B cell (primary cell): Measurements from ENCODE around the gene NTSR2. TPM values are rescaled to one million over a fixed set of nuclear protein-coding genes. Genes with fewer than 3 reads are reported as not detected.

Experiments used
- ATAC-seq: fragments of 200-7000 bp; cut with Tn5 transposase; one replicate; pipeline ENCODE4 v1.10.0; 2021; ENCODE audit warnings: low read depth, mild to moderate bottlenecking, moderate number of reproducible peaks, moderate library complexity
- CTCF ChIA-PET: fragments of 350-600 bp; sonication (Branson Sonifier 250); formaldehyde crosslinking; loops from one replicate; lab custom pipeline; 2021; ENCODE audit warnings: antibody characterized with exemption, inconsistent platforms; lab: Charles Lee
- POLR2A ChIA-PET: fragments of 350-600 bp; sonication (Branson Sonifier 250); formaldehyde crosslinking; loops from one replicate; lab custom pipeline; 2021; ENCODE audit warnings: antibody characterized with exemption; lab: Charles Lee
- DNase-seq: peaks from one replicate; pipeline ENCODE4 v3.0.0; 2013
- H2AFZ ChIP-seq: 2 replicates; pipeline ENCODE4 v1.6.1; 2012; ENCODE audit warnings: mild to moderate bottlenecking, low read depth, low read length; ENCODE audit not compliant: insufficient read depth, poor library complexity, severe bottlenecking
- H3K27ac ChIP-seq, 2 donors: 1 replicate in 1 of 2; 2 replicates in 1 of 2; pipeline ENCODE4 v1.5.1; 2012 to 2013; ENCODE audit warnings: low read length in 2 of 2, mild to moderate bottlenecking in 2 of 2, moderate library complexity in 1 of 2
- H3K27me3 ChIP-seq, 4 experiments: fragments of 200-600 bp in 1 of 4; sonication (generic) in 1 of 4; replicated peaks in 1 of 4; 1 replicate in 2 of 4; 2 replicates in 2 of 4; pipeline versions ENCODE4 v1.6.1 to v1.7.0; 2013 to 2016; ENCODE audit warnings: low read length in 3 of 4, mild to moderate bottlenecking in 2 of 4, mixed read lengths in 1 of 4, moderate library complexity in 1 of 4; ENCODE audit not compliant: insufficient read depth in 4 of 4, control insufficient read depth in 3 of 4; ENCODE audit errors: control extremely low read depth in 1 of 4
- H3K36me3 ChIP-seq, 2 experiments: replicated peaks in 1 of 2; 1 replicate in 1 of 2; 2 replicates in 1 of 2; pipeline versions ENCODE4 v1.6.1 to v1.7.1; 2013; ENCODE audit warnings: low read length in 1 of 2; ENCODE audit not compliant: insufficient read depth in 2 of 2, control insufficient read depth in 1 of 2; ENCODE audit errors: control extremely low read depth in 1 of 2, extremely low read depth in 1 of 2
- H3K4me1 ChIP-seq, 2 donors: fragments of 200-600 bp in 1 of 2; sonication (generic) in 1 of 2; 1 replicate in 1 of 2; 2 replicates in 1 of 2; pipeline versions ENCODE4 v1.5.1 to v1.6.1; 2013 to 2017; ENCODE audit warnings: low read length in 2 of 2; ENCODE audit not compliant: control insufficient read depth in 2 of 2, insufficient read depth in 2 of 2
- H3K4me2 ChIP-seq: replicated peaks from 2 replicates; pipeline ENCODE3; 2012; ENCODE audit warnings: mild to moderate bottlenecking, low read depth, low read length; ENCODE audit not compliant: poor library complexity, severe bottlenecking
- H3K4me3 ChIP-seq, 5 experiments: fragments of 200-600 bp in 1 of 5; sonication (generic) in 1 of 5; 1 replicate in 3 of 5; 2 replicates in 2 of 5; pipeline versions ENCODE4 v1.5.1 to v1.7.0; 2011 to 2016; ENCODE audit warnings: low read length in 4 of 5, mild to moderate bottlenecking in 4 of 5, low read depth in 2 of 5, control low read depth in 1 of 5, moderate library complexity in 1 of 5; ENCODE audit not compliant: insufficient read depth in 1 of 5; ENCODE audit errors: control extremely low read depth in 1 of 5, extremely low read depth in 1 of 5
- H3K79me2 ChIP-seq: fragments of 200-600 bp; sonication (generic); one replicate; pipeline ENCODE4 v1.6.0; 2016; ENCODE audit warnings: low read length; ENCODE audit not compliant: control insufficient read depth, insufficient read depth
- H3K9ac ChIP-seq: fragments of 200-600 bp; sonication (generic); 2 replicates; pipeline ENCODE4 v1.6.1; 2017; ENCODE audit warnings: mild to moderate bottlenecking, low read length, moderate library complexity
- H3K9me3 ChIP-seq, 3 donors: one replicate each; pipeline versions ENCODE4 v1.6.1 to v1.7.1; 2013; ENCODE audit warnings: low read length in 2 of 3; ENCODE audit not compliant: control insufficient read depth in 2 of 3, insufficient read depth in 1 of 3; ENCODE audit errors: control extremely low read depth in 1 of 3
- H4K20me1 ChIP-seq: 2 replicates; pipeline ENCODE4 v1.6.0; 2012; ENCODE audit warnings: mild to moderate bottlenecking, low read length; ENCODE audit not compliant: insufficient read depth, control insufficient read depth, poor library complexity, severe bottlenecking
- H3K27ac Mint-ChIP-seq: one replicate; pipeline ENCODE4 v1.8.0; 2021; ENCODE audit warnings: mixed read lengths
- H3K27me3 Mint-ChIP-seq: one replicate; pipeline ENCODE4 v1.8.0; 2021; ENCODE audit warnings: mixed read lengths
- H3K4me1 Mint-ChIP-seq: one replicate; pipeline ENCODE4 v1.8.0; 2021; ENCODE audit warnings: mixed read lengths
- H3K4me3 Mint-ChIP-seq: one replicate; pipeline ENCODE4 v1.8.0; 2021; ENCODE audit warnings: mixed read lengths
- H3K9me3 Mint-ChIP-seq: one replicate; pipeline ENCODE4 v1.8.0; 2022; ENCODE audit warnings: mixed read lengths; ENCODE audit not compliant: insufficient read depth
- CTCF ChIP-seq: fragments of 200-600 bp; IDR thresholded peaks from one replicate; pipeline ENCODE4 v1.8.0; 2022; ENCODE audit warnings: antibody characterized with exemption, mild to moderate bottlenecking
- EZH2 ChIP-seq: IDR thresholded peaks from 2 replicates; pipeline ENCODE4 v1.6.1; 2012; ENCODE audit warnings: borderline replicate concordance, low read depth, mild to moderate bottlenecking, moderate library complexity, low read length; ENCODE audit not compliant: insufficient read depth, poor library complexity, severe bottlenecking
- WGBS: methylation state at CpG from one replicate; pipeline ENCODE4 v1.1.5; 2013; ENCODE audit warnings: missing lambda C conversion rate; ENCODE audit not compliant: insufficient coverage; 5-methylcytosine and 5-hydroxymethylcytosine counted together
- intact Hi-C: fragments of 100-400 bp; cut with micrococcal nuclease; formaldehyde crosslinking; loops from one replicate; pipeline ENCODE4 v1.10.0; 2022
- polyA plus RNA-seq: library from polyadenylated mRNA; depleted of rRNA; stranded (reverse); fragments of >200 nt; gene quantifications from 2 replicates; pipeline ENCODE4 v1.2.3, GENCODE V29; 2012
- total RNA-seq, 2 donors: library from RNA; stranded (reverse); fragments of 120-200 nt in 1 of 2; gene quantifications; 1 replicate in 1 of 2; 2 replicates in 1 of 2; pipeline versions ENCODE4 v1.2.3 to v1.2.4, GENCODE V29; 2013 to 2022

Gene NTSR2
- total and polyA plus RNA-seq, 2 donors (not counting 1 experiment from before 2014, with no cell fraction given) = not detected

DNA sequence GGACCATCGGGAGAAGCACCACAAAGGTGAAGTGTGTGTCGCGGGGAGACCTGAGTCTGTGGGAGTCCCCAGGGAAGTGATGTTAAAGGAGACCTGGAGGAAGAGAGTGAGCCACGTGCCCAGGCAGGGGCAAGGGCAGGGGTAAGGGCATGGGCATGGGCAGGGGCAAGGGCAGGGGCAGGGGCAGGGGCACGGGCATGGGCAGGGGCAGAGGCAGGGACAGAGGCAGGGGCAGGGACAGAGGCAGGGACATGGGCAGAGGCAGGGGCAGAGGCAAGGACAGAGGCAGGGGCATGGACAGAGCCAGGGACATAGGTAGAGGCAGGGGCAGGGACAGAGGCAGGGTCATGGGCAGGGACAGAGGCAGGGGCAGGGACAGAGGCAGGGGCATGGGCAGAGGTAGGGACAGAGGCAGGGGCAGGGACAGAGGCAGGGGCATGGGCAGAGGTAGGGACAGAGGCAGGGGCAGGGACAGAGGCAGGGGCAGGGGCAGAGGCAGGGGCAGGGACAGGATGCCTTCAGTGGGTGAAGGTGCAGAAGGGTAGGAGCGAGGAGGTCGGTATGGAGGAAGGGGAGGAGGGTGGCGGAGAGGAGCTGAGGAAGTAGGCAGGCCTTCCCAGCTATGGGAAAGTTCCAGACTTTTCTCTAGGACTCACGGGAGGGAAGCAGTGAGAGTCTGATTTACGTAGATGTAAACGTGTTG, 33.3 kb downstream of the NTSR2 start:
- POLR2A ChIA-PET = no interaction called here
- no peak overlapping the region for H3K4me2 ChIP-seq
- H3K9ac ChIP-seq = no peak overlapping the region
- no peak overlapping the region for H3K27ac ChIP-seq
- intact Hi-C loops = no loop called here
- DNase-seq = no peak
- H3K4me3 ChIP-seq = no peak overlapping the region
- no peaks in the 10 kb centered on the region for H3K9me3 Mint-ChIP-seq
- H4K20me1 ChIP-seq = no peaks in the 10 kb centered on the region
- no peak overlapping the region for H2AFZ ChIP-seq
- 82% methylated on average over 10 of the region's 11 CpGs for WGBS
- H3K27me3 Mint-ChIP-seq = peaks cover 9% of the 10 kb centered on the region
- CTCF ChIA-PET = interaction anchor here (1.1 kb wide), 1 partner anchor 78 kb away, joined by 3 read pairs; no protein-coding TSS in a partner anchor
- ATAC-seq = no peak
- no peak for TF ChIP-seq EZH2
- TF ChIP-seq CTCF = no peak
- H3K36me3 ChIP-seq = no peaks in the 10 kb centered on the region
- no peaks in the 10 kb centered on the region for H3K79me2 ChIP-seq
- no peak overlapping the region for H3K4me3 Mint-ChIP-seq
- no peaks in the 10 kb centered on the region for H3K4me1 ChIP-seq
- no peaks in the 10 kb centered on the region for H3K4me1 Mint-ChIP-seq
- no peak overlapping the region for H3K27ac Mint-ChIP-seq
- no peaks in the 10 kb centered on the region for H3K9me3 ChIP-seq
- no peaks in the 10 kb centered on the region for H3K27me3 ChIP-seq

- Histone ChIP-seq H3K4me2 (no peak overlapping the region), H2AFZ (no peak overlapping the region), H3K27me3 (no peaks in the 10 kb centered on the region), H3K79me2 (no peaks in the 10 kb centered on the region), H3K27ac (no peak overlapping the region), H3K4me1 (no peaks in the 10 kb centered on the region), H3K9me3 (no peaks in the 10 kb centered on the region), H3K9ac (no peak overlapping the region), H4K20me1 (no peaks in the 10 kb centered on the region), H3K36me3 (no peaks in the 10 kb centered on the region), H3K4me3 (no peak overlapping the region)
- ChIA-PET POLR2A (no interaction called here), CTCF (interaction anchor here (0.8 kb wide), 1 partner anchor 156 kb away, joined by 4 read pairs; no protein-coding TSS in a partner anchor)
- no peaks in the 10 kb centered on the region for H3K4me1 Mint-ChIP-seq
- 98% methylated on average over 7 of the region's 15 CpGs for WGBS
- no peaks in the 10 kb centered on the region for H3K9me3 Mint-ChIP-seq
- H3K4me3 Mint-ChIP-seq = no peak overlapping the region
- DNase-seq (no peak), ATAC-seq (no peak)
- TF ChIP-seq EZH2 = no peak
- intact Hi-C loops = no loop called here
- H3K27me3 Mint-ChIP-seq = peaks cover 9% of the 10 kb centered on the region
- H3K27ac Mint-ChIP-seq = no peak overlapping the region
Observed at GRCh38 chr2:11635141-11635540, 34.9 kb downstream of the NTSR2 start.
